GM12874 (cell line): ENCODE measurements around the gene PLEKHG1.

Experiments
- TF ChIP-seq, protein P1 (sequence below): IDR thresholded peaks from 2 replicates; pipeline ENCODE4 v1.5.1; 2011; ENCODE audit warnings: low read depth, mild to moderate bottlenecking, control low read depth, low read length, moderate library complexity; ENCODE audit not compliant: insufficient read depth

The PLEKHG1 gene

DNA sequence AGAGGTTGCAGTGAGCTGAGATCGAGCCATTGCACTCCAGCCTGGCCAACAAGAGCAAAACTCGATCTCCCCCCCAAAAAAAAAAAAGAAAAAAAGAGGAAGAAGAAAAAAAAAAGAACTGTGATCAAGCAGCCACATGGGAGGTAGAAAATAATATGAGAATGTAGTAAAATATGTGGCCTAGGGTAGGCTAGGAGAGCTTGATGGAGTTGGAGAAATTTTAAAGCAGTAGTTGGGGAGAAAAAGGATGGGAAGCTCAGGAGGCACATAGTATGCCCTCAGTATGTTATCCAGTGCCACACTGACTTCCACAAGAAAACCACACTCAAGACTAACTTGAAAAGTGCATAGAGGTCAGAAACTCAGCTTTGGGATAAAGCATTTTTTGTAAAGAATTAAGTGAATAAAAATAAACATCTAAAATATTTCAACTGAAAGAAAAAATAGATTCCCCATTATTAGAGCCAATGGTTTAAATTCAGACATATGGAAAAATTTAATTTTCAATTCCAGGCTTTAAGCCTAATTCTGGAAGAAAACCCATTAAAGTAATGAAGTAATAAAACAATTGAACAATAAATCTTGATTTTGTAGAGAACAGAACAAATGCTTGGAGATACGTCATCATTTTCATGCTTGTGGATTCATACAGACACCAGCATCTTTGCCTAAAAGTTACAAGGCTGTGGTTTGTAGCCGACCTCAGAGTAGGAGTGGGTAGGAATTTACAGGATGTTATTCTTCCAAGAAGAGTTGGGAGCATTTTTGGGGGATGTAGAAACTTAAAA is 34.7 kb downstream of the PLEKHG1 start:
- TF ChIP-seq, protein P1, sequence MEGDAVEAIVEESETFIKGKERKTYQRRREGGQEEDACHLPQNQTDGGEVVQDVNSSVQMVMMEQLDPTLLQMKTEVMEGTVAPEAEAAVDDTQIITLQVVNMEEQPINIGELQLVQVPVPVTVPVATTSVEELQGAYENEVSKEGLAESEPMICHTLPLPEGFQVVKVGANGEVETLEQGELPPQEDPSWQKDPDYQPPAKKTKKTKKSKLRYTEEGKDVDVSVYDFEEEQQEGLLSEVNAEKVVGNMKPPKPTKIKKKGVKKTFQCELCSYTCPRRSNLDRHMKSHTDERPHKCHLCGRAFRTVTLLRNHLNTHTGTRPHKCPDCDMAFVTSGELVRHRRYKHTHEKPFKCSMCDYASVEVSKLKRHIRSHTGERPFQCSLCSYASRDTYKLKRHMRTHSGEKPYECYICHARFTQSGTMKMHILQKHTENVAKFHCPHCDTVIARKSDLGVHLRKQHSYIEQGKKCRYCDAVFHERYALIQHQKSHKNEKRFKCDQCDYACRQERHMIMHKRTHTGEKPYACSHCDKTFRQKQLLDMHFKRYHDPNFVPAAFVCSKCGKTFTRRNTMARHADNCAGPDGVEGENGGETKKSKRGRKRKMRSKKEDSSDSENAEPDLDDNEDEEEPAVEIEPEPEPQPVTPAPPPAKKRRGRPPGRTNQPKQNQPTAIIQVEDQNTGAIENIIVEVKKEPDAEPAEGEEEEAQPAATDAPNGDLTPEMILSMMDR = no peak

DNA sequence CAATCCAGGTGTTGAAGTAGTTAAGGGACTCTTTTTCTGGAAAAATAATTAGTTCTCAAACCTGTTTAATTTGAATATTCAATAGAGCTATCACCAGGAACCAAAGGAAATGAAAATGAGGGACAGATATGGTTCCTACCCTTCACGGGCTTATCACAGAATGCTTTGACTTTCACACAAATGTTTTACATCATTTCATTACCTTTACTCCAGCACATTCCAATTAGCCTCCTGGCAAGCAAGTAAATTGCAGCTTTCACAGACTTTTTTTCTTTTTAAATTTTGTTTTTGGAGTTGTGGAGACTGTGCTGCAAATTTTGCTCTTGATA is 35.2 kb downstream of the PLEKHG1 start:
- TF ChIP-seq, protein P1 = no peak

DNA sequence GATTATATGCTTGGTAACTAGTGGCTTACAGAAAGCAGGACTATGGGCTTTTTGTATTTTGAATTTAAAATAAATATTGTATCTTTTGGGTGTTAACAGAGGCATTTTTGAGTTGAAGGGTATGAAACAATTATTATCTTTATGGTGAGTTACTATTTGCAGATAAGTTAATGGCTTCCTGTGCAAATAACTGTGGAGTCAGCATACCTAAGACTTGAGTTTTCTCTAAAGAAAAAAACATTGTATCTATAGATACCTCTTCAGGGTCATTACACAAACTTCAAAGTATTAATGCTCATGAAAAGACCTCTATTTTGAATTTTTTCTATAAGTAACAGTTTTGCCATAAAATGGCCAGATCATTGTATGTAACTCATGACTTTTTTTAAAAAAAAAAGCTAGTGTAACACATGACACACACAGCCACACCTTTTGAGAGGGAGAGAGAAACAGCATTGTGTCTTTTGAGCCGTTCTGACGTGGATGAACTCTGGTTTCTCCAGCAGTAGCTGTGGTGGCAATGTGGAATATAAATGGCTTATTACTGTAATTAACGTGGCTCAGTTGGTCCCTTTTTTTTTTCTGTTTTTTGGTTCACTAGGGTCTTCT is 36.3 kb downstream of the PLEKHG1 start:
- TF ChIP-seq, protein P1 = no peak

GRCh38 chr6:150636808-150637207 is 37.1 kb downstream of the PLEKHG1 start:
- TF ChIP-seq, protein P1 = no peak

- TF ChIP-seq, protein P1 = no peak
Measured at GRCh38 chr6:150637266-150637665, 37.6 kb downstream of the PLEKHG1 start.

DNA sequence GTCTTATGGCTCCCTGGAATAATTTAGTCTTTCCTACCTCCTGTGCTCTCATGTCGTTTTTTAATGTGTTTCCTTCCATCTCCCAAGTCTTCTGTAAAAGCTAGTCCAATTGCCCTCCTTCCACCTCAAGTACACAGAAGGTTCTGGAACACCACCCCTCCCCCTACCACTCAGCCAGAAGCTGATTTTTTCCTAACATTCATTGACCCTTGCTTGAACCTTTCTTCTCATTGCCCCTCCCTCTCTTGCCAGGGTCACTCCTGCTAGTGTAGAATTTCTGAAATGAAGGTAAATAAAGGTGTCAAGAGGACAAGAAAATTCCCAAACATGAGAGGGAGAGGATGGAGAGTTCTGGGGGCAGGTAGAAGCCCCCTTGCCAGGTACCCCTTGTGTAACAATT is 38.6 kb downstream of the PLEKHG1 start:
- TF ChIP-seq, protein P1 = no peak

- TF ChIP-seq, protein P1 = no peak
Measured at GRCh38 chr6:150638765-150639164, 39.1 kb downstream of the PLEKHG1 start.
